Fibroblast of lung (primary cell): ENCODE measurements around the gene SLC6A1. TPM values are rescaled to one million over a fixed set of nuclear protein-coding genes. Genes with fewer than 3 reads are reported as not detected.

Source experiments
- DNase-seq, 2 donors: peaks; one replicate each; pipeline versions ENCODE4 v3.0.0 to v3.0.0-alpha.2; 2010; ENCODE audit warnings: low read depth in 2 of 2
- H2AFZ ChIP-seq: 2 replicates; pipeline ENCODE4 v1.5.1; 2012; ENCODE audit warnings: low read length, control low read depth, inconsistent platforms
- H3K27ac ChIP-seq: 2 replicates; pipeline ENCODE4 v1.5.1; 2011; ENCODE audit warnings: low read length, control low read depth; ENCODE audit not compliant: insufficient read depth
- H3K27me3 ChIP-seq: 2 replicates; pipeline ENCODE4 v1.5.1; 2011; ENCODE audit warnings: mild to moderate bottlenecking, low read length; ENCODE audit not compliant: control insufficient read depth, insufficient read depth
- H3K36me3 ChIP-seq: 2 replicates; pipeline ENCODE4 v1.5.1; 2011; ENCODE audit warnings: low read length; ENCODE audit not compliant: control insufficient read depth, insufficient read depth
- H3K4me1 ChIP-seq: 2 replicates; pipeline ENCODE4 v1.5.1; 2011; ENCODE audit warnings: low read length; ENCODE audit not compliant: control insufficient read depth, insufficient read depth; ENCODE audit errors: extremely low read depth
- H3K4me2 ChIP-seq: 2 replicates; pipeline ENCODE4 v1.5.1; 2011; ENCODE audit warnings: low read length, control low read depth; ENCODE audit not compliant: insufficient read depth; ENCODE audit errors: extremely low read depth
- H3K4me3 ChIP-seq, 4 experiments: fragments of 200-600 bp in 1 of 4; sonication (generic) in 1 of 4; replicated peaks in 1 of 4; 2 replicates each; pipeline ENCODE4 v1.5.1; 2011 to 2016; ENCODE audit warnings: low read length in 4 of 4, low read depth in 3 of 4, mild to moderate bottlenecking in 3 of 4, control low read depth in 2 of 4, inconsistent platforms in 1 of 4, mixed read lengths in 1 of 4; ENCODE audit not compliant: insufficient read depth in 1 of 4; ENCODE audit errors: control extremely low read depth in 1 of 4
- H3K79me2 ChIP-seq: 2 replicates; pipeline ENCODE4 v1.5.1; 2012; ENCODE audit warnings: mild to moderate bottlenecking, low read length, inconsistent platforms; ENCODE audit not compliant: control insufficient read depth, insufficient read depth
- H3K9ac ChIP-seq: 2 replicates; pipeline ENCODE4 v1.5.1; 2011; ENCODE audit warnings: mild to moderate bottlenecking, low read length, control low read depth; ENCODE audit not compliant: insufficient read depth
- H3K9me3 ChIP-seq: 2 replicates; pipeline ENCODE4 v1.5.1; 2012; ENCODE audit warnings: low read depth, low read length; ENCODE audit not compliant: control insufficient read depth, insufficient read depth
- H4K20me1 ChIP-seq: 2 replicates; pipeline ENCODE4 v1.5.1; 2011; ENCODE audit warnings: low read length; ENCODE audit not compliant: control insufficient read depth, insufficient read depth; ENCODE audit errors: extremely low read depth
- CTCF ChIP-seq, 2 donors: IDR thresholded peaks in 1 of 2; conservative IDR thresholded peaks in 1 of 2; 1 replicate in 1 of 2; 2 replicates in 1 of 2; pipeline ENCODE4 v1.5.1; 2011 to 2012; ENCODE audit warnings: low read length in 2 of 2, control low read depth in 1 of 2, inconsistent platforms in 1 of 2, low read depth in 1 of 2, mild to moderate bottlenecking in 1 of 2
- EZH2 ChIP-seq: IDR thresholded peaks from 2 replicates; pipeline ENCODE4 v1.5.1; 2012; ENCODE audit warnings: low read length, control low read depth, mild to moderate bottlenecking; ENCODE audit errors: missing control alignments
- polyA plus RNA-seq, 2 donors: library from polyadenylated mRNA; depleted of rRNA in 1 of 2; stranded (reverse) in 1 of 2; unstranded in 1 of 2; fragments of >200 nt; gene quantifications; 2 replicates each; pipeline ENCODE4 v1.2.1, GENCODE V29; 2011 to 2012; ENCODE audit warnings: missing spikeins in 1 of 2
- total RNA-seq: library from RNA; depleted of rRNA; stranded (reverse); fragments of >200 nt; gene quantifications from 2 replicates; pipeline ENCODE4 v1.2.1, GENCODE V29; 2014

Gene SLC6A1
- total and polyA plus RNA-seq, 2 donors (not counting 1 experiment from before 2014, with no cell fraction given) = not detected

DNA sequence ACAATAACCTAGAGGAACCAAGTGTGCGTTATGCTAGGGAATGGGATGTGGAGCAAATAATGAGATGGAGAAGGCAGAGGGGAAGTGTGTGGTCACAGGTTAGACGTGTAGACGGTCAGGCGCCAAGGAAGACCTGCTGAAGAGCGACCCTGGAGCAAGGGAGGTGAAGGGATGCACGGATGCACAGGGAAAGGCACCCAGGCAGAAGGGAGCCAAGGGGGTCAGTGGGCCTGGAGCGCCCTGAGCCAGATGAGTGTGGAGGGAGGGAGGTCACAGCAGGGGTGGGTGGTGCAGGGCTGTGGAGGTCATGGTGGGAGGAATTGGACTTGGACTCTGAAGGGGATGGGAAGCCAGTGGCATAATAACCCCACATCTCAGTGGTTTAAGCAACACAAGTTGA, 70.2 kb downstream of the SLC6A1 start:
- TF ChIP-seq EZH2 (no peak), CTCF (conservative IDR thresholded peaks at IDR 0.05 in 1 of 2, IDR thresholded peaks at IDR 0.05 in 1 of 2; ENCODE audit: low read depth in 1 of 2, low read length in 2 of 2) (no peak)
- no peak overlapping the region for H3K9ac ChIP-seq
- H3K27ac ChIP-seq = no peak overlapping the region
- no peaks in the 10 kb centered on the region for H3K4me1 ChIP-seq
- no peaks in the 10 kb centered on the region for H3K27me3 ChIP-seq
- no peak overlapping the region for H3K4me3 ChIP-seq
- H3K36me3 ChIP-seq = no peaks in the 10 kb centered on the region
- H2AFZ ChIP-seq = no peak overlapping the region
- H3K79me2 ChIP-seq = no peaks in the 10 kb centered on the region
- no peaks in the 10 kb centered on the region for H3K9me3 ChIP-seq
- DNase-seq = no peak
- H3K4me2 ChIP-seq = no peak overlapping the region
- H4K20me1 ChIP-seq = no peaks in the 10 kb centered on the region

DNA sequence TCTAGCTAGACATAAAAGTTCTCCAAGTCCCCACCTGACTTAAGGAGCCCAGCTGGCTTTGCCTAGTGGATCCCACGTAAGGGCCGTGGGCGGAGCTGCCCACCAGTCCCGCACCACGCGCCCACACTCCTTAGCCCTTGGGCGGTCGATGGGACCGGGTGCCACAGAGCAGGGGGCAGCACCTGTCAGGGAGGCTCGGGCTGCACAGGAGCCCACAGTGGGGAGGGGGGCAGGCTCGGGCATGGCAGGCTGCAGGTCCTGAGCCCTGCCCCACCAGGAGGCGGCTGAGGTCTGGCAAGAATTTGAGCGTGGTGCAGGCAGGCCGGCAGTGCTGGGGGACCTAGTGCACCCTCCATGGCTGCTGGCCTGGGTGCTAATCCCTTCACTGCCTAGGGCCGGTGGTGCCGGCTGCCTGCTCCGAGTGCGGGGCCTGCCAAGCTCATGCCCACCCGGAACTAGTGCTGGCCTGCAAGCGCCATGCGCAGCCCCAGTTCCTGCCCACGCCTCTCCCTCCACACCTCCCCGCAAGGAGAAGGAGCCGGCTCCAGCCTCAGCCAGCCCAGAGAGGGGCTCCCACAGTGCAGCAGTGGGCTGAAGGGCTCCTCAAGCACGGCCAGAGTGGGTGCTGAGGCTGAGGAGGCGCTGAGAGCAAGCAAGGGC, 78.7 kb downstream of the SLC6A1 start:
- no peak for DNase-seq
- Histone ChIP-seq H3K4me2 (no peak overlapping the region), H3K4me1 (no peaks in the 10 kb centered on the region), H3K9ac (no peak overlapping the region), H4K20me1 (no peaks in the 10 kb centered on the region), H3K27ac (no peak overlapping the region), H3K9me3 (no peaks in the 10 kb centered on the region), H3K4me3 (no peak overlapping the region), H3K79me2 (no peaks in the 10 kb centered on the region), H3K27me3 (peaks cover 8% of the 10 kb centered on the region), H3K36me3 (no peaks in the 10 kb centered on the region), H2AFZ (no peak overlapping the region)
- TF ChIP-seq EZH2 (no peak), CTCF (conservative IDR thresholded peaks at IDR 0.05 in 1 of 2, IDR thresholded peaks at IDR 0.05 in 1 of 2; ENCODE audit: low read depth in 1 of 2, low read length in 2 of 2) (no peak)

DNA sequence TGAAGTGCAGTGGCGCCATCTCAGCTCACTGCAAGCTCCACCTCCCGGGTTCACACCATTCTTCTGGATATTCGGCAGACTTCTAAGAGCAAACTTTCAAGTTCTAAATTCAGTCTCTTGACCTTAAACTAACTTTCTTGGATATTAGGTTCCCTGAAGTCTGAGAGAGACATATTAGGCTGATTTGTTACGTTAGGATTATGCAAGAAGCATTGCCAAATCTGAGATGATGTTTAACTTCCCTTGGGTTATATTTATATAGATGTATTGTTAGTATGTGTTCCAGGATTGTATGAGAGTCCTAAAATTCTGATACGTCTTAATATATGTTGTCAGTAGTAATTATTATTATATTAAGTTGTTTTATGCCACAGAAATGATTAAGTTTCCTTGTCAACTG, 80.1 kb downstream of the SLC6A1 start:
- Histone ChIP-seq H3K9ac (no peak overlapping the region), H3K27me3 (peaks cover 8% of the 10 kb centered on the region), H3K36me3 (no peaks in the 10 kb centered on the region), H3K79me2 (no peaks in the 10 kb centered on the region), H2AFZ (no peak overlapping the region), H3K4me2 (no peak overlapping the region), H4K20me1 (no peaks in the 10 kb centered on the region), H3K4me3 (no peak overlapping the region), H3K27ac (no peak overlapping the region), H3K9me3 (no peaks in the 10 kb centered on the region), H3K4me1 (no peaks in the 10 kb centered on the region)
- TF ChIP-seq CTCF (conservative IDR thresholded peaks at IDR 0.05 in 1 of 2, IDR thresholded peaks at IDR 0.05 in 1 of 2; ENCODE audit: low read depth in 1 of 2, low read length in 2 of 2) (no peak), EZH2 (no peak)
- DNase-seq = peak in 1 of 2 donors; percentile 50
